Measurements from ENCODE around the gene TTN.
"Not testable (repeated sequence)": the region's sequence is repeated elsewhere in the genome, so short reads cannot be mapped to it uniquely, and the experiment has no call there.

TTN gene

DNA sequence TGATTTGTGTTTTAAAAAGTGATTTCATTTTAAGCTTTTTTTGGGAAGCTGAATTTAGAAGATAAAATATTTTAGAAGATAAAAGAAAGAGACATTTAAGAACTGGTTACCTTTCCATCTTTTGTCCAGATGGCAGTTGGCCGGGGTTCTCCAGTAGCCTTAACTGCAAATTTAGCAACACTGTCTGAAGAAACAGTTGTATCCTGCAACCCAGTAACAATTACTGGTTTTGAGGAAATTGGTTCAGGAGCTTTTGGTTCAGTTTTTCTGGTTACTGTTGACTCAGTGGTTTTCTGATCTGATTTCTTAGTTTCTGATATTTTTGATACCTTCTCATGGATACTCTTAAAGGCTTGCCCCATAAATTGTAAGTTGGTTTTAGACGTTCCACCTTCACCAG, 277.1 kb downstream of the TTN start:
- DNase-seq (ENCODE audit: low read depth) = no peak

- DNase-seq (ENCODE audit: low read depth) = no peak
Observed at GRCh38 chr2:178529194-178529593, 278.0 kb downstream of the TTN start.

DNA sequence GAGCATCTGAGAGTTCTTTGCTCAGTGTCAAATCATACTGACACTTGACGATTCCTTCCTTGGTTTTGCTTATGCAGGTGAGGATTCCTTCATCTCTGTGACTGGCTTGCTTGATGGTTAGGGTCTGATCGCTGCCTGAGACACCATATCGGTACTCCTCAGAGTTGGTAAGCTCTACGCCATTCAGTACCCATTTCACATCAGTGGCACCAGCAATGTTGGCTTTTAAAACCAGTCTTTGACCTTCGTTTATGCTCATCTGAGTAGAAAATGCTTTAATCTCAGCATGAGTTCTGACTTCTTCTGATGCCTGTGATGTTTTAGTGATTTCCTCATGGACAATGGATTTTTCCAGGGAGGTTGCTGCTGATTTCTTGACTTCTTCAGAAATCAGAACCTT, 278.6 kb downstream of the TTN start:
- no peak for DNase-seq (ENCODE audit: low read depth)

- DNase-seq (ENCODE audit: low read depth) = no peak
Observed at GRCh38 chr2:178527592-178527991, 279.6 kb downstream of the TTN start.

- DNase-seq (ENCODE audit: low read depth) = no peak
Observed at GRCh38 chr2:178526256-178526655, 281.0 kb downstream of the TTN start.

DNA sequence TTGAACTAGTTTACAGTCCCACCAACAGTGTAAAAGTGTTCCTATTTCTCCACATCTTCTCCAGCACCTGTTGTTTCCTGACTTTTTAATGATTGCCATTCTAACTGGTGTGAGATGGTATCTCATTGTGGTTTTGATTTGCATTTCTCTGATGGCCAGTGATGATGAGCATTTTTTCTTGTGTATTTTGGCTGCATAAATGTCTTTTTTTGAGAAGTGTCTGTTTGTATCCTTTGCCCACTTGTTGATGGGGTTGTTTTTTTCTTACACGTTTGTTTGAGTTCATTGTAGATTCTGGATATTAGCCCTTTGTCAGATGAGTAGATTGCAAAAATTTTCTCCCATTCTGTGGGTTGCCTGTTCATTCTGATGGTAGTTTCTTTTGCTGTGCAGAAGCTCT, 281.8 kb downstream of the TTN start:
- DNase-seq (ENCODE audit: low read depth) = not testable (repeated sequence)

- DNase-seq (ENCODE audit: low read depth) = not testable (repeated sequence)
Observed at GRCh38 chr2:178525010-178525409, 282.2 kb downstream of the TTN start.

DNA sequence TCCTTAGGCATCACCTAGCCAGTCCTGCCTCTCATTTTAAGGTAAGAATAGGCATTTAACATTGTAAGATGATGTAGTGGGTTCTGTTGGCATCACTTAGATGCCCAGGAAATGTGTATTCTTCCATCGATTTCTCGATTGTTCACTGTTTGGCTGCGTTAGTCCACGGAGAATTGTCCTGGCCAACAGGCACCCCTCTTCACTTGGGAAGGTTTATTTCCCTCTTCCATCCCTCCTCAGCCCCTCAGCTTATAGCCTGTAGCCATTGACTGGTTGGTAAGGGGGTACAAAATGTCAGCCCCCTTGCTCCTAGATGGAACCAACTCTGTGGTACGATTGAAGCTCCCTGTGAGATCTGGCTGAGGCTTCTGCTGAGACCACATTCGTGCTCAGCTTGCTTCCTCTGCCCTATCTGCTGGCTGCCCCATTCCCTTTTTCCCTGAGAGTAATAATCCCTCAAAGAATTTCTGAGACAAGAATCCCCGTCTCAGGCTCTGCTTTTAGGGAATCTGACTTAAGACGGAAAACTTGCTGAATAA, 283.6 kb downstream of the TTN start:
- peak; percentile 42 for DNase-seq (ENCODE audit: low read depth)

- peak; percentile 89 for DNase-seq (ENCODE audit: low read depth)
Observed at GRCh38 chr2:178522950-178523595, 284.1 kb downstream of the TTN start.

GRCh38 chr2:178521304-178522150, 285.7 kb downstream of the TTN start:
- no peak for DNase-seq (ENCODE audit: low read depth)

- no peak for DNase-seq (ENCODE audit: low read depth)
Observed at GRCh38 chr2:178517496-178517895, 289.7 kb downstream of the TTN start.

DNA sequence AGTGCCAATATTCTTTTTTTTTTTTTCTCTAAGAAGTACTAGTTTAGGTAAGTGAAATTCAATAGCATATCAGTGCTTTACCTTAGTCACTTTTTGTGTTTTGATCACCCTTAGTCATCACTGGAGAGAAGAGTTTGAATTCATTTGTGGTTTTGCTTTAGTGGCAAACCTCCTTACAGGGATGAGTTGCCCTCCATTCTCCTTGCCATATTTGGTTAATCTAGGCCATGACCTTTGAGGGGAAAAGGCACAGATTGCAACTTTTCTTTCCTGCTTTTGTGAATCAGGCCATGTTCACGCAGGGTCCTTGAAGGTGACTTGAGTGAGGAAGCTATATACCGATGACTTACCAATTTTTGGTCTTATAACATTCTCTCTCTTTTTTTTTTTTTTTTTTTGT, 292.6 kb downstream of the TTN start:
- peak; percentile 95 for DNase-seq (ENCODE audit: low read depth)

DNA sequence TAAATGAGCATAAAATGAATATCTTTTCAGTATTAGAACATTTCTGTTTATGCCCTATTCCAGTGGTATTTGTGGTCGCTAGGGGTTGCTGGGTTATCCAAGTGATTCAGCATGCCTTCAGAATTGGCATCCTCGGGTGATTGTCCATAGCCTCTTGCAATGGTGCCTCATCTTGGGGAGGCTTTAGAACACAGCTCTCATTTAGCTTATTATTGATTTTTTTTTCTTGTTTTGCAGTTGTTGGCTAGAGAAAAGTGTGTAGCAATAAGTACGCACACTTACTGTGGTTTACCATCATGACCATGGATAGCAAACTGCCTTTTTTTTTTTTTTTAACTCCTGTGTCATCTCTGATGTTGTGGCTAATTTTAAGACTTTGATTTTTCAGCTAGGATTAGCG, 293.3 kb downstream of the TTN start:
- DNase-seq (ENCODE audit: low read depth) = peak; percentile 64

DNA sequence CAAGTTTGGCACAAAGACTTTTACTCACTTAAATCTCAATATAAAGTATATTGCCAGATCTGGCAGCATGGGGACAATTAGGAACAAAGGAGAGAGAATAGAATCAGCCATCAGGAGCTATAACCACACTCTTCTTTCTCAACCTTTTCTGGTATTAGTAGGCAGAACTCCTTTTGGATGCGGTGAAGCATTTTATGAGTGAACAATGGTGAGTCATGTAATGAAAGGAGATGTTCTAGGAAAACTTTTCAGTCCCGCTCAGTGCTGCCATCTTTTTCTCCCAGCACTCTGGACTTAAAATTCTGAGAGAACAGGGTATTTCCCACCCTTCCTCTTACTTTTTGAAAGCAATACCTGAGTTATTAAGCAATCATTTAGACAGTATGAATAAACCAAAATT, 294.7 kb downstream of the TTN start:
- DNase-seq (ENCODE audit: low read depth) = peak; percentile 81

DNA sequence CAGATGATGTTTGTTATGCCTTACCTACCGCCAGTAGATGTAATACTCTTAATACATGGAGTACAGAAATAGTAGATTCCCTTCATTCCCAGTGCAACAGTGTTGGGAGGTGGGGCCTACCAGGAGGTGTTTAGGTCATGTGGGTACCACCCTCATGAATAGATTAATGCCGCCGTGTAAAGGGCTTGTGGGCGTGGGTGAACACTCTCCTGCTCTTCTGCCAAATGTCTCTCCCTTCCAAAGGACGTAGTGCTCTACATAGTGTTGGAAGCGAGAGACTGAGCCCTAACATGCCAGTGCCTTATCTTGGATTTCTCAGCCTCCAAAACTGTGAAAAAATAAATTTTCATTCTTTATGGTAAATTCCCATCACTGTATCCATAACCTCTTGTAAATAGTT, 296.8 kb downstream of the TTN start:
- DNase-seq (ENCODE audit: low read depth) = no peak

- DNase-seq (ENCODE audit: low read depth) = no peak
Observed at GRCh38 chr2:178508646-178509045, 298.6 kb downstream of the TTN start.

DNA sequence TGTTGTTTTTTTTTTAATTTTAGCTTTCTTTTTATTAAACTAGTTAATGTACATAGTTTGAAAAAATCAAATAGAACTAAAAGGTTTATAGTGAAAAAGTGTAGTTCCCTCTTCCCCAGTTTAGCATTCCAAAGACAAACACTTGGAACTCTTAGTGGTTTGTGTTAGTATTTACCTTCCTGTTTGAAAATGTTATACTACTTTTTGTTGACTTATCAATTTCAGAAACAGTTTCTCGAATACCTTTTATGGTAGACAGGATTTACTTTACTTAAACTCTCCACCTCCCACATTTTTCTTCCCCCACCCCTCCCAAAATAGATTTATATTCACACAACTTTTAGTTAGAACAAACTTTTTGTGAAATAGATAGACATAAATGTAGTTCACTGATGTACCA, 300.3 kb downstream of the TTN start:
- DNase-seq (ENCODE audit: low read depth) = no peak

GRCh38 chr2:178506524-178506923, 300.7 kb downstream of the TTN start:
- no peak for DNase-seq (ENCODE audit: low read depth)

GRCh38 chr2:178506101-178506500, 301.1 kb downstream of the TTN start:
- no peak for DNase-seq (ENCODE audit: low read depth)

DNA sequence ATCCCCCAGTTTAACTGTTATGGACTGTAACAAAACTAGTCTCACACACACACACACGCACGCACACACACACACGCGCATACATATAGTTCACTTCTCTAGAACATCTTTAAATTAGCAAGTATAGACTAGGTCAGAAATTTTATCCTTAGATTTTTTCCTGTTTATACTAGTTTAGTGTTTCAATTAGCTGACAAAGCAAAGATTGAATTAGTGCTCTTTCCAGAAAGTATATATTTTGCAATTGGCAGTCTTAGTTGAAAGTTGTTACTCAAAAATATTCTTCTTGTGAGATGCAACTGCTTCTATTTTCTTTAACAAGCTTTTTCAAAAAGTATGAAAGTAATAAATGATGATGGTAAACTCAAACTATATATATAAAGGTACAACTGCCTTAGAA, 304.5 kb downstream of the TTN start:
- DNase-seq (ENCODE audit: low read depth) = no peak

DNA sequence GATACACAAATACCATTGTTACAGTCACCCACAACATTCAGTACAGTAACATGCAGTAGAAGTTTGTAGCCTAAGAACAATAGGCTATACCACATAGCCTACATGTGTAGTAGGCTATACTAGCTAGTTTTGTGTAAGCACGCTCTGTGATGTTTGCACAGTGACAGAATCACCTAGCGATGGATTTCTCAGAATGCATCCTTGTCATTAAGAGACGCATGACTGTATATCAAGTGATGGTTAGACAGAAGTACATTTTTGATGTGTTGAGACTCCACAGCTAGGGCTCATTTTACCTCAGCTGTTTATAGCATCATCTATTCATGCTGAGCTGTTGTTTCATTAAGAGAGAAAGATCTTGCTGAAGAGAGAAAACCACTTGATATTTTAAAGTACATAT, 307.6 kb downstream of the TTN start:
- no peak for DNase-seq (ENCODE audit: low read depth)

DNA sequence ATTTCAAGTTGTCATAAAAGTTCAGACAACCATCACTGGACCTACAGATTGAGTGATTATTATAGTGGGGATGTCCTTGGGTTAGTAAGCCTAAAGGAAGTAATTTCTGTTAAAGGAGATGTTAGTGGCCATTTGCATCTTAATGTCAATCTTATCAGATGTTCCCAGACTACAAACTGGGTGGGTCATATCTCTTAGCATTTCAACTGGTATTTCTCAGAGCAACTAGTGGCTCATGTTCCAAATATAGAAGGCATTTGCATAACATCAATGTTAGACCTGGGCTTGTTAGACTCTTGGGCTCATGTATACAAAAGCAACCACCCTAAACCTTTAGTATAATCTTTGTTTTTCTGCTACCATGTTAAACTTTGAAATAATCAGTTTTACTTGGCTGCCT, 309.1 kb downstream of the TTN start:
- DNase-seq (ENCODE audit: low read depth) = no peak

GRCh38 chr2:178496049-178496448, 311.2 kb downstream of the TTN start:
- no peak for DNase-seq (ENCODE audit: low read depth)

Data from ELR (cell line).